ENCODE results near the gene LDB1.

GRCh38 chr10:102159051-102159597, 39.0 kb upstream of the LDB1 start:
- no peak for TF ChIP-seq CTCF (conservative IDR thresholded peaks at IDR 0.05)
- no peak for TF ChIP-seq ZFX (IDR thresholded peaks at IDR 0.05)

Data from C4-2B (cell line).